ENCODE data around the gene WDR64. TPM values are rescaled to one million over a fixed set of nuclear protein-coding genes. Genes with fewer than 3 reads are reported as not detected.
"Not testable (repeated sequence)": the region's sequence is repeated elsewhere in the genome, so short reads cannot be mapped to it uniquely, and the experiment has no call there.

WDR64 gene
- total RNA-seq, 2 experiments from 2014 or later: not detected

DNA sequence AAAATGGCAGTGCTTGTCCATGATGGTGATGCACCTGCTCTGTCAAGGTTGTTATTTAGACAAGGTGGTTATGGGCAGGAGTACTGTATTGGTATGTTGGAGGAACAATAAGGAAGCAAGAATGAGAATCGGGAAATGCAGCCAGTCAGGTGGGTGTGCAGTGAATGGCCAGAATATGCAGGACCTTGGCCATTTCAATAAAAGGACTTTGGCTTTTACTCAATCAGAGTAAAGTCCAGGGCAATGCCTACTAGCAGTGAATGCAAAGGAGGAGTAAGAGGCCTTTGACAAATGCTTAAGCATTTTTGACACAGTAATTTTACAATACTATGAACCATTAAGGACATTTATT lies 9.5 kb upstream of the WDR64 start:
- DNase-seq: no peak
- peaks cover 6% of the 10 kb centered on the region for H3K9me3 Mint-ChIP-seq
- intact Hi-C loops (cut with micrococcal nuclease): no loop called here
- no peaks in the 10 kb centered on the region for H3K27me3 Mint-ChIP-seq
- peaks cover 6% of the 10 kb centered on the region for H3K36me3 Mint-ChIP-seq
- H3K4me1 Mint-ChIP-seq (ENCODE audit: low read depth): peaks cover 27% of the 10 kb centered on the region
- POLR2A ChIA-PET: no interaction called here
- H3K4me3 Mint-ChIP-seq: no peak overlapping the region
- H3K27ac Mint-ChIP-seq: no peak overlapping the region
- CTCF ChIA-PET: interaction anchor here (1.2 kb wide), 1 partner anchor 31 kb away, joined by 3 read pairs; no protein-coding TSS in a partner anchor

DNA sequence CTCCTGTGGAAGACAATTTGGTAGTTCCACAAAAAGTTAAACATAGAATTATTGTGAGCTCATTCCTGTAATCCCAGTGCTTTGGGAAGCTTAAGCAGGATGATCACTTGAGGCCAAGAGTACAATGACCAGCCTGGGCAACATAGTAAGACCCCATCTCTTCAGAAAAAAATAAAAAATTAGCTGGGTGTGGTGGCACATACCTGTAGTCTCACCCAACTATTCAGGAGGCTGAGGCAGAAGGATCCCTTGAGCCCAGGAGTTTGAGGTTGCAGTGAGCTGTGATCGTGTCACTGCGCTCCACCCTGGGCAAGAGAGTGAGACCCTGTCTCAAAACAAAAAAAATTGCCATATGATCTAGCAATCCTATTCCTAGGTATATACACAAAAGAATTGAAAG lies 7.8 kb upstream of the WDR64 start:
- ChIA-PET POLR2A (no interaction called here), CTCF (no interaction called here)
- Mint-ChIP-seq H3K4me3 (no peak overlapping the region), H3K9me3 (peaks cover 6% of the 10 kb centered on the region), H3K36me3 (no peaks in the 10 kb centered on the region), H3K27me3 (no peaks in the 10 kb centered on the region), H3K4me1 (ENCODE audit: low read depth) (peaks cover 13% of the 10 kb centered on the region), H3K27ac (no peak overlapping the region)
- intact Hi-C loops (cut with micrococcal nuclease): no loop called here
- DNase-seq: no peak

DNA sequence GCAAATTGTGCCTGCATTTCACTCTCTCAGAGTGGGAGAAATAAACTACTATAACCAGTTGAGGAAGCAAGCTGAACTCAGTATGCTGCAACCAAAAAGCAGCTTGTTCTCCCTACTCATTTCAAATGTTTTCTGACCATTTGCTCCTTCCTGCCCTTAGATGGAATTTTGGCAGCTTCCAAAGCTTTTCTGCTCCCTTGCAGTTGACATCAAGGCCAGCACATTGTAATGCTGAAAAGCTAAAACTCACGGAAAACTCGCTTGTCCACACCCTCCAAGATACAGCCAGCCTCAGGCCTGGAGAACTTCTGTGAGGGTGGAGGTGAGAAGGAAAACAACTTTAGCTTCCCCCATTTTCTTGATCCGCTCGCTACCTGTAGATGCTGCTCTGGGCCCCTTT lies 6.9 kb upstream of the WDR64 start:
- peaks cover 6% of the 10 kb centered on the region for H3K9me3 Mint-ChIP-seq
- ChIA-PET POLR2A (no interaction called here), CTCF (no interaction called here)
- no peaks in the 10 kb centered on the region for H3K36me3 Mint-ChIP-seq
- DNase-seq: no peak
- no peak overlapping the region for H3K4me3 Mint-ChIP-seq
- H3K27ac Mint-ChIP-seq: no peak overlapping the region
- peaks cover 2% of the 10 kb centered on the region for H3K27me3 Mint-ChIP-seq
- intact Hi-C loops (cut with micrococcal nuclease): no loop called here
- H3K4me1 Mint-ChIP-seq (ENCODE audit: low read depth): peaks cover 11% of the 10 kb centered on the region

DNA sequence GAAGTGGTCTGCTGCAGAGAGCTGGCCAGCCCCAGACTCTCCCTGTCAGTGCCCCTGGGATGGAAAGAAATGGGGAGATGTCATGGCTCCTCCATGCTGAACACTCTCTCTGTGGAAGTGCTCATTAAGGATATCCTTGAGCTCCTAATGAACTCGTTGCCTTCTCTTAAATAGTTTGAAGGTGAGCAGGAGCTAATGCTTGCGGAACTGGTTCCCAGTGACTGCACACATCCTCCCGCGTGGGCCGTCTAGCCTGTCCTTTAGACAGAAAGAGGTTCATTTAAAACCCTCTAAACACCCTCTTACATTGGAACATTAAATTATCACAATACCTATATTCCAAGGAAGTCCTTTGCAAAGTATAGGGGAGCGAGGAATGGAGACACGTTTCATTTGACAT lies 5.9 kb upstream of the WDR64 start:
- ChIA-PET POLR2A (no interaction called here), CTCF (no interaction called here)
- H3K27me3 Mint-ChIP-seq: peaks cover 6% of the 10 kb centered on the region
- intact Hi-C loops (cut with micrococcal nuclease): no loop called here
- H3K36me3 Mint-ChIP-seq: no peaks in the 10 kb centered on the region
- peaks cover 3% of the 10 kb centered on the region for H3K4me1 Mint-ChIP-seq (ENCODE audit: low read depth)
- peaks cover 6% of the 10 kb centered on the region for H3K9me3 Mint-ChIP-seq
- H3K4me3 Mint-ChIP-seq: no peak overlapping the region
- DNase-seq: no peak
- H3K27ac Mint-ChIP-seq: no peak overlapping the region

DNA sequence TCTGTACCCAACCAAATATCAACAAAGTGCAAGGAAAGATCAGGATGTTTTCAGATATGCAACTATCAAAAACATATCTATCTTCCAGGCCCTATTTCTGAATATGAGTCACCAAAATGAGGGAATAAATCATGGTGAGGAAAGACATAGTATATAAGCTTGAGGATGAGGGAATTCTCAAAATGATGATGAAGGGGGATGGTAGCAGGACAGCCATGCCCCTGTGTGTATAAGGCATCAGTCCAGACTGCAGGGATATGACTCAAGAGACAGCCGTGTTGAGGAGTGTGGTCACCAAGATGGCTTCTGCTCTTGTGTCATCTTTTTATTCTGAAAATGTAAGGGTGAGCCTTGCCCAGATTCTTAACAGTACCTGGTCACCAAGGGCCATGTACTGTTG lies 4.4 kb upstream of the WDR64 start:
- peaks cover 6% of the 10 kb centered on the region for H3K27me3 Mint-ChIP-seq
- ChIA-PET POLR2A (no interaction called here), CTCF (no interaction called here)
- no peak overlapping the region for H3K4me3 Mint-ChIP-seq
- H3K9me3 Mint-ChIP-seq: no peaks in the 10 kb centered on the region
- peaks cover 3% of the 10 kb centered on the region for H3K4me1 Mint-ChIP-seq (ENCODE audit: low read depth)
- intact Hi-C loops (cut with micrococcal nuclease): no loop called here
- no peaks in the 10 kb centered on the region for H3K36me3 Mint-ChIP-seq
- no peak overlapping the region for H3K27ac Mint-ChIP-seq
- DNase-seq: no peak

DNA sequence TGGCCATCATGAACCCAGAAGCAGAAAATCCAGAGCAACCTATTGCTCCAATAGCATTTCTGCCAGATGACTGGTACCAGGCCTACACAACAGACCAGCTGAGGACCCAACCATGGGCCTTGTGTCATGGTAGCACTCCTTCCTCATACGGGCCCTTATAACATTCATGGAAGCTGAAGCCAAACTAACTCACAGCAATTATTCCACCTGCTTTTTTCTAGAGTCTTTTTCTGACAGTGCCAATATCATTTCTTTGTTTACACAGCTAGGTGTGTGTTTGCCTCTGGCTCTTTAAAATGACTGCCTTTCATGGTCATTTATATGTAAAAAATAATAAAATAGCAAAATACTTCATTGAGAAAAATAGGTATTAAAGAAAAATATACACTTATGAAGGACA lies 3.9 kb upstream of the WDR64 start:
- H3K27ac Mint-ChIP-seq: no peak overlapping the region
- H3K4me1 Mint-ChIP-seq (ENCODE audit: low read depth): peaks cover 3% of the 10 kb centered on the region
- no peak for DNase-seq
- H3K9me3 Mint-ChIP-seq: no peaks in the 10 kb centered on the region
- H3K4me3 Mint-ChIP-seq: no peak overlapping the region
- ChIA-PET POLR2A (no interaction called here), CTCF (no interaction called here)
- H3K27me3 Mint-ChIP-seq: peaks cover 6% of the 10 kb centered on the region
- intact Hi-C loops (cut with micrococcal nuclease): no loop called here
- H3K36me3 Mint-ChIP-seq: no peaks in the 10 kb centered on the region

DNA sequence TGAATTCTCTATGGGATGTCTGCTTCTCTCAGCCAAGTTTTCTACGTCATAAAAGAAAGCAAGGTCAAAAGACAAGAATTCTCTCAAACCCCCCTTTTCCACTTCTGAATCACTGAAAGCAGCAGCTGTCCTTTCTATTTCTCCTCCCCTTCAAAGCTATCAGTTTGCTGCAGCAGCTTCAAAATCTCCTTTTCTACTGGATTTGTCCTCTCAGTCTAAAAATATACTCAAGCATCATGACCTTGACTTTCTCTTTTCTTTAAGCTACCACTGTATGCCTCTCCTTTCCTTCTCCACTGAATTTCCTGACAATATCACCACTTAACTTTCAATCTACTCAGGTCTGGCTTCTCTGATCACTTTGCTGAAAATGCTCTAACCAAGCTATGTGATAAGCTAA lies 1.9 kb downstream of the WDR64 start:
- Mint-ChIP-seq H3K9me3 (no peaks in the 10 kb centered on the region), H3K27ac (no peak overlapping the region), H3K36me3 (no peaks in the 10 kb centered on the region), H3K27me3 (peaks cover 15% of the 10 kb centered on the region), H3K4me3 (no peak overlapping the region), H3K4me1 (ENCODE audit: low read depth) (no peaks in the 10 kb centered on the region)
- ChIA-PET POLR2A (no interaction called here), CTCF (interaction anchor here (1.4 kb wide), 1 partner anchor 11 kb away, joined by 3 read pairs; no protein-coding TSS in a partner anchor)
- intact Hi-C loops (cut with micrococcal nuclease): no loop called here
- no peak for DNase-seq

DNA sequence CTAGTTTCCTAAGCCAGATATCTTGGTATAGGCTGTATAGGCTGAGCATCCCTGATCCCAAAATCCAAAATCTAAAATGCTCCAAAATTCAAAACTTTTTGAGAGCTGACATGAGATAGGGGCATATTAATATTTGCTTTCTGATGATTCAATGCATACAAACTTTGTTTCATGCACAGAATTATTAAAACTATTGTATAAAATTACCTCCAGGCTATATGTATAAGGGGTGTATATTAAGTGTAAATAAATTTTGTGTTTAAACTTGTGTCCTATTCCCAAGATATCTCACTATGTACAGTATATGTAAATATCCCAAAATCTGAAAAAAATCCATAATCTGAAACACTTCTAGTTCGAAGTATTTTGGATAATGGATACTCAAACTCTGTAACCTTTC lies 2.6 kb downstream of the WDR64 start:
- CTCF ChIA-PET: interaction anchor here (1.4 kb wide), 1 partner anchor 10 kb away, joined by 3 read pairs; no protein-coding TSS in a partner anchor
- no peak overlapping the region for H3K27ac Mint-ChIP-seq

DNA sequence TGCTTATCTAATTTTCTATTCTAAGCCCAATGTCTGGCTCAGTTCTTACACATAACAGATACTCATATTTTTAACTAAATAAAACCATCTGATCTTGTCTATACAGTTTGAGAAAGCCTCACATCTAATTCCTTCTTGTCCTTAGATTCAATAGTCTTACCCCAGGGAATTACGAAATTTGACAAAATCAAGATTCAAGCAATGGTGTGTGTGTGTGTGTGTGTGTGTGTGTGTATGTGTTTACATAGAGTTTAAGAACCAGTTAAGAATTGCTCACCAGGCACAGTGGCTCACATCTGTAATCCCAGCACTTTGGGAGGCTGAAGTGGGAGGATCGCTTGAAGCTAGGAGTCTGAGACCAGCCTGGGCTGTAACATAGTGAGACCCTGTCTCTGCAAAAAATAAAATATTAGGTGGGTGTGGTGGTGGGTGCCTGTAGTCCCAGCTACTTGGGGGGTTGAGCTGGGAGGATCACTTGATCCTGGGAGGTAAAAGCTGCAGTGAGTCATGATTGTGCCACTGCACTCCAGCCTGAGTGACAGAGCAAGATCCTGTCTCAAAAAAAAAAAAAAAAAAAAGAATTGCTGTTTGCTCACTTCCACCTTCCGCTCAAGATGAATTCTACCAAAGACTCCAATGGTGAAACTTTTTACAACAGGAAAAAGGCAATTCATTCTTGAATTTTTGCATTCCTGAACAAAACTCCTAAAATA lies 6.2 kb downstream of the WDR64 start:
- CTCF ChIA-PET: no interaction called here
- intact Hi-C loops (cut with micrococcal nuclease): no loop called here
- Mint-ChIP-seq H3K27ac (no peak overlapping the region), H3K4me1 (ENCODE audit: low read depth) (no peaks in the 10 kb centered on the region), H3K4me3 (no peak overlapping the region), H3K9me3 (no peaks in the 10 kb centered on the region), H3K36me3 (no peaks in the 10 kb centered on the region), H3K27me3 (peaks cover 13% of the 10 kb centered on the region)
- POLR2A ChIA-PET: no interaction called here
- DNase-seq: no peak

More for the DNA sequence above, 2.6 kb downstream of the WDR64 start:
- Mint-ChIP-seq H3K9me3 (no peaks in the 10 kb centered on the region), H3K27me3 (peaks cover 15% of the 10 kb centered on the region), H3K36me3 (no peaks in the 10 kb centered on the region), H3K4me1 (ENCODE audit: low read depth) (no peaks in the 10 kb centered on the region), H3K4me3 (no peak overlapping the region)
- intact Hi-C loops (cut with micrococcal nuclease): no loop called here
- DNase-seq: no peak
- POLR2A ChIA-PET: no interaction called here

DNA sequence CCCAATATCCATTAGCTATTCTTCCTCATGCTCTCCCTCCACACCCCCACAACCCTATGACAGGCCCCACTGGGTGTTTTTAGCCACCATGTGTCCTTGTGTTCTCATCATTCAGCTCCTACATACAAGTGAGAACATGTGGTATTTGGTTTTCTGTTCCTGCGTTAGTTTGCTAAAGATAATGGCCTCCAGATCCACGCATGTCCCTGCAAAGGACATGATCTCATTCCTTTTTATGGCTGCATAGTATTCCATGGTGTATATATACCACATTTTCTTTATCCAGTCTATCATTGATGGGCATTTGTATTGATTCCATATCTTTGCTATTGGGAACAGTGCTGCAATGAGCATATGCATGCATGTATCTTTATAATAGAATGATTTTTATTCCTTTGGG lies 6.9 kb downstream of the WDR64 start:
- intact Hi-C loops (cut with micrococcal nuclease); H3K9me3 Mint-ChIP-seq; H3K4me1 Mint-ChIP-seq (ENCODE audit: low read depth); H3K36me3 Mint-ChIP-seq; CTCF ChIA-PET; POLR2A ChIA-PET; DNase-seq; H3K4me3 Mint-ChIP-seq; H3K27ac Mint-ChIP-seq: not testable (repeated sequence)
- peaks cover 13% of the 10 kb centered on the region for H3K27me3 Mint-ChIP-seq

DNA sequence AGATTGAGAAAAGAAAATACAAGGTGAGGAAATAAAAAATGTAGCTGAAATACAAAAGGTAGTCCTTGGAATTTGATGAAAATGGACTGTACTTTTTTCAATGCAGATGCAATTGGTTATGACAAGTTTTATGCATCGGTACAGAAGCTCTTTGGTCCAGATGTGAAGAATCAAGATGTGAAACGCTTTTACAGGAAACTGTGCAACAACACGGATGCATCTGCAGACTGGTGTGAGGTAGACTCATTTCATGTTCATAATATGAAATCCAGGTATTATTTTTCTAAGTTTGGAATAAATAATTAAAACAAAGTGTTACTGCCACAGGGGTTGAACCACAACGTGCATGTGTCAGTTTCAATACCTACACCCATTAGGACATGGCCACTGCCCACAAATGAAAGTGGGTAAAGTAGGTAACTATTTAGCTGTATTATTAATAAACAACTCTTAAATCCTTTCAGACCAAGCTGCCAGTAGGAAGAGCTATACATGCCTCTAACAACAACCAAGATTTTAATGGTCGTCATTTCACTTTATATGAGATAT lies 8.4 kb downstream of the WDR64 start:
- H3K4me1 Mint-ChIP-seq (ENCODE audit: low read depth): no peaks in the 10 kb centered on the region

DNA sequence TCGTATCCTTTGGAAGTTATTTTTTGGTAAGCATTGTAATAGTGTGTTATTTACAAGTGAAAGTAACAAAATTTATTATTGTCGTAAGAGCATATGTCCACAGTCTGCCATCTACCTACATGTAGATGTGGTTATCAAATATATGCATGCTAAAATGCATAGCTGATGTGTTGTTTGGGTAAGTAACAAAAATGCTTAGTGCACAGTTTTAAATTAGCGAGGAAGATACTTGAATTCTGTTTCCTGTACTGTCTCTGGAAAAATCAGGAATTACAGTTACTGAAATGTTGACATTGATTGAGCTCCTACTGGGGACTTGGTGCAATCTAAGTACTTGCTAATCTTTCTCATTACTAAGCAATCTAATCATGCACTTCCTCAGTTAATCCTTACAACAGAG lies 14.3 kb downstream of the WDR64 start:
- Mint-ChIP-seq H3K36me3 (no peaks in the 10 kb centered on the region), H3K27me3 (no peaks in the 10 kb centered on the region), H3K4me1 (ENCODE audit: low read depth) (peaks cover 4% of the 10 kb centered on the region), H3K4me3 (no peak overlapping the region), H3K9me3 (no peaks in the 10 kb centered on the region), H3K27ac (no peak overlapping the region)
- CTCF ChIA-PET: no interaction called here
- intact Hi-C loops (cut with micrococcal nuclease): no loop called here
- no peak for DNase-seq
- POLR2A ChIA-PET: no interaction called here

More for the DNA sequence above, 8.4 kb downstream of the WDR64 start:
- no peak overlapping the region for H3K27ac Mint-ChIP-seq
- no peaks in the 10 kb centered on the region for H3K9me3 Mint-ChIP-seq
- intact Hi-C loops (cut with micrococcal nuclease): no loop called here
- H3K27me3 Mint-ChIP-seq: peaks cover 8% of the 10 kb centered on the region
- no peak overlapping the region for H3K4me3 Mint-ChIP-seq
- no peaks in the 10 kb centered on the region for H3K36me3 Mint-ChIP-seq
- ChIA-PET CTCF (no interaction called here), POLR2A (no interaction called here)
- no peak for DNase-seq

DNA sequence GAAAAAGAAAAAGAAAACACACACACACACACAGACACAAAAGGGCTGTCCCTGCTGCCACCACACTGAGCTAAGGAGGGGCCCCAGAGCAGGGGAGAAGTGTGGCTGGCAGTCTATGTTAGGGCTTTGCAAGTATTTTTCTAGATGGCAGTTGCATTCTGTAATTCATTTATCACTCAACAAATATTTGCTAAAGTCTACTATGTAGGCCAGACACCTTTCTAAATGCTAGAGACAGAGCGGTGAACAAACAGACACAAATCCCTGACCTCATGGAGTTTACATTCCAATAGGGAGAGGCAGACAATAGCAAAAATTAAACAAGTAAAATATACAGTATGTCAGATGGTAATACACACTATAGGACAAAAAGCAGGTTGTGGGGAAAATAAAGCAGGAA lies 20.2 kb downstream of the WDR64 start:
- no peaks in the 10 kb centered on the region for H3K36me3 Mint-ChIP-seq
- no peak overlapping the region for H3K27ac Mint-ChIP-seq
- peaks cover 12% of the 10 kb centered on the region for H3K4me1 Mint-ChIP-seq (ENCODE audit: low read depth)
- intact Hi-C loops (cut with micrococcal nuclease): no loop called here
- H3K27me3 Mint-ChIP-seq: no peaks in the 10 kb centered on the region
- H3K4me3 Mint-ChIP-seq: no peak overlapping the region
- ChIA-PET POLR2A (no interaction called here), CTCF (no interaction called here)
- H3K9me3 Mint-ChIP-seq: no peaks in the 10 kb centered on the region
- DNase-seq: no peak

Measured in activated CD4-positive, alpha-beta memory T cell treated with anti-CD3 and anti-CD28 coated beads for 36 hours (primary cell).